GM18907 (cell line): Measurements from ENCODE around the gene PLCL1.

Source experiments
- ATAC-seq: cut with Tn5 transposase; IDR thresholded peaks from one replicate; pipeline ENCODE4 v1.9.1; 2021; ENCODE audit warnings: mild to moderate bottlenecking, moderate library complexity; ENCODE audit not compliant: unreplicated experiment

PLCL1 gene

GRCh38 chr2:197852108-197852507 is 47.7 kb downstream of the PLCL1 start:
- ATAC-seq: no peak

- ATAC-seq: no peak
Observed at GRCh38 chr2:197853549-197853948, 49.2 kb downstream of the PLCL1 start.

GRCh38 chr2:197857476-197858107 is 53.2 kb downstream of the PLCL1 start:
- no peak for ATAC-seq

- no peak for ATAC-seq
Observed at GRCh38 chr2:197858607-197859140, 54.3 kb downstream of the PLCL1 start.

- ATAC-seq: no peak
Observed at GRCh38 chr2:197862246-197862955, 58.0 kb downstream of the PLCL1 start.

- ATAC-seq: no peak
Observed at GRCh38 chr2:197863744-197864143, 59.4 kb downstream of the PLCL1 start.

- ATAC-seq: no peak
Observed at GRCh38 chr2:197866455-197866854, 62.1 kb downstream of the PLCL1 start.

- no peak for ATAC-seq
Observed at GRCh38 chr2:197867033-197867432, 62.6 kb downstream of the PLCL1 start.

- ATAC-seq: no peak
Observed at GRCh38 chr2:197867624-197868023, 63.2 kb downstream of the PLCL1 start.

GRCh38 chr2:197868206-197868605 is 63.8 kb downstream of the PLCL1 start:
- ATAC-seq: no peak

- no peak for ATAC-seq
Observed at GRCh38 chr2:197869041-197869440, 64.6 kb downstream of the PLCL1 start.

GRCh38 chr2:197869501-197870111 is 65.2 kb downstream of the PLCL1 start:
- ATAC-seq: no peak

- no peak for ATAC-seq
Observed at GRCh38 chr2:197870137-197870536, 65.7 kb downstream of the PLCL1 start.

GRCh38 chr2:197871780-197872456 is 67.5 kb downstream of the PLCL1 start:
- ATAC-seq: no peak

- ATAC-seq: no peak
Observed at GRCh38 chr2:197873293-197873701, 68.9 kb downstream of the PLCL1 start.

- ATAC-seq: no peak
Observed at GRCh38 chr2:197875763-197876162, 71.4 kb downstream of the PLCL1 start.

GRCh38 chr2:197876524-197876923 is 72.1 kb downstream of the PLCL1 start:
- ATAC-seq: no peak

- no peak for ATAC-seq
Observed at GRCh38 chr2:197877038-197877437, 72.6 kb downstream of the PLCL1 start.

- no peak for ATAC-seq
Observed at GRCh38 chr2:197878792-197879191, 74.4 kb downstream of the PLCL1 start.

GRCh38 chr2:197879812-197880408 is 75.5 kb downstream of the PLCL1 start:
- no peak for ATAC-seq
